ENCODE results near the gene TLDC2.
"Not testable (repeated sequence)": the region's sequence is repeated elsewhere in the genome, so short reads cannot be mapped to it uniquely, and the experiment has no call there.

TLDC2 gene

DNA sequence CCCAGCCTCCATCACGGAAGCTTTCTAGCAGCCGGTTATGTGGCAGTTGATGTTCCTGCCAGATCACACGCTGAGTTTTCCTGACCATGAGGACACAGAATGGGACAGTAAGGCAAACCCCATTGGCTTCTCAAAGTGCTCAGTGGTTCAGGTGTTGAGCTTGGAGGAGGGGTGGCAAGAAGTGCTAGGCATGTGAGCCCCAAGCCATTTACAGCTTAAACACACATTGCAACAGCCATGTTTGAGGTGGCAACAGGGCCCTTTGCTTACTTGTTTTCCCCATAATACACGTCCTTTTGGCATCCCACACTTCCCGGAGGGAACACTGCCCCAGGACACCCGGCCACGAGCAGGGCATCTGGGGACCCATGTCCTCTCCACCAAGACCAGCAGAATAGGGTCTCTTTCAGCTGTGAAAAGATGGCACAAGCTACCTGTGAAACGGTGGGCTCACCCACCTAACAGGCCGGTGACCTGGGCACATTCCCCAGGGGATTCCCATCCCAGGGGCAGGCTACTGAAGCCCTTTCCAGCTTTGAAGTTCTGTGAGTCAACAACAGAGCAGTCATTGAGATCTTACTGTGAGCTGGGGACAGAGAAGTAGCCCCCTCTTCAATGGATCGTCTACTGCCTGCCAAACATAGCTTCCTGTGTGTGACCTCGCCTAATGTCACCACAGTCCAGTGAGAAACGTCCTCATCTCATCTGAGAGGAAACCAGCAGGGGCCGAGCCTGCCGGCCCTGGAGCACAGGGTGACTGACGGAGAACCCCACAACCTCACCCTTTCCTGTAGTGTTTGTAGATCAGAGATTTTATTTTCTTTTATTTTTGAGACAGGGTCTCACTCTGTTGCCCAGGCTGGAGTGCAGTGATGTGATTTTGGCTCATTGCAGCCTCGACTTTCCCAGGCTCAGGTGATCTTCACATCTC is 4.0 kb upstream of the TLDC2 start:
- DNase-seq: no peak

DNA sequence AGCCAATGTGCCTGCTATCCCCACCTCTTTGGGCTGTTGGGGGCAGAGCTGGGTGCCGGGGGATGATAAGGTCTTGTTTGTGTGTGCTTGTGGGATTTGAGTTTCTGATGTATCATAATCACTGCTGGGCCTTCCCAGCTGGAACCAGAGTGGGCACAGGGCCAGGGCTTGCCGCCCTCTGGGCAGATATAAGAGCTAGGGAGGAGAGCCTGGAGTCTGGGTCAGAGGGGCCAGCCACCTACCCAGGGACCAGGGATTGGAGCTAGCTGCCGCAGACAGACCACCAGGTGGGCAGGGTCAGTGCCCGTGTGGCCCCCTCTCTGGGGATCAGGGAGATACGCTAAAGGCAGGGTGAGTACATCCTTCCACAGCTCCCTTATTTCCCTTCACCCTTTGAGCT is 3.1 kb upstream of the TLDC2 start:
- DNase-seq: no peak

DNA sequence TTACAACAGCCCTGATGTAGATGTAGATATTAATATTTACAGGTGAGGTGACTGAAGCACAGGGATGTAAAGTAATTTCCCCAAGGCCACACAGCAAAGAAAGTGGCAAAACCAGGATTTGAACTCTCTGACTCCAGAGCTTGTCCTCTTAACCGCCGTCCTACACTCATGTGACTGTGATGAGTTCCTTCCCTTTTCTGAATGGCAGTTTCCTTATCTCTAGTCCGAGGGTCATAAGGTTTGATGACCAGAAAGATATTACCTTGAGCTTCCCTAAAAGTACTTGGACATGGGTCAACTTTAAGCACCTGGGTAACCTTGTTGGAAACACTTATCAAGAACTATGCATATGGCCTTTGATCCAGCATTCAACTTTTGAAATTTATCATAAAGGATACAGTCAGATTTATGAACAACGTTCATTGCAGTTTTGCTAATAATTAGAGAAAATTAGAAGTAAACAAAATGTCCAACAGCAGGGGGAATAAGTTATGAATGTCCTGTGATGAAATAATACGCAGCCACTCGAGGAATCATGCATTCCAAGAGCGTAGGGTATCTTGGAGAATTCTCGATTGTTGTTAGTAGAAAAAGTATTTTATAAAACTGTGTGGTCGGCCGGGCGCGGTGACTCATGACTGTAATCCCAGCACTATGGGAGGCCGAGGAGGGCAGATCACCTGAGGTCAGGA is 2.3 kb upstream of the TLDC2 start:
- no peak for DNase-seq

DNA sequence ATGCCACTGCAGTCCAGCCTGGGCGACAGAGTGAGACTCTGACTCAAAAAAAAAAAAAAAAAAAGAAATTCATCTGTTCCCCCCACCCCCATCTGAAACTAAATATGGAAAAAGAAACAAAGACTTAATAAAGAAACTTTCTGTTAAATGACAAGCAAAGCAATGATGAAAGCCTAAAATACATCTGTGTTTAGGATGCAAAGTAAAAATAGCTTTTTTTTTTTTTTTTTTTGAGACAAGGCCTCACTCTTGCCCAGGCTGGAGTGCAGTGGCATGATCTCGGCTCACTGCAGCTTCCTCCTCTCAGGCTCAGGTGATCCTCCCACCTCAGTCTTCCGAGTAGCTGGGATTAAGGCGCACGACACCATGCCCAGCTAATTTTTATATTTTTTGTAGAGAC is 845 bp upstream of the TLDC2 start:
- DNase-seq: not testable (repeated sequence)

DNA sequence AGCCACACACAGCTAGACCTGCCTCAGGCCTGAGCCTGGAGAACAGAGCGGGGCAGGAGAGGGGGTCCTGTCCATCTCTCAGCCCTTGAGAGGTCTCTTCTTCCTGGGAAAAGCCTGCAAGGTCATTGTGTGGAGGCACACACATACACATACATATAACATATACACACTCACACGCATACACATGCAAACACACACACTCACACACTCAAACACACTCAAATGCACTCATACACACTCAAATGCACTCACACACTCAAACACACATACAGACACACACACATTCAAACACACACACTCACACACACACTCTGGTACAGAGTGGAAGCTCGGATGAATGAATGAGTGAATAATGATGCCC is 515 bp downstream of the TLDC2 start:
- DNase-seq: no peak

DNA sequence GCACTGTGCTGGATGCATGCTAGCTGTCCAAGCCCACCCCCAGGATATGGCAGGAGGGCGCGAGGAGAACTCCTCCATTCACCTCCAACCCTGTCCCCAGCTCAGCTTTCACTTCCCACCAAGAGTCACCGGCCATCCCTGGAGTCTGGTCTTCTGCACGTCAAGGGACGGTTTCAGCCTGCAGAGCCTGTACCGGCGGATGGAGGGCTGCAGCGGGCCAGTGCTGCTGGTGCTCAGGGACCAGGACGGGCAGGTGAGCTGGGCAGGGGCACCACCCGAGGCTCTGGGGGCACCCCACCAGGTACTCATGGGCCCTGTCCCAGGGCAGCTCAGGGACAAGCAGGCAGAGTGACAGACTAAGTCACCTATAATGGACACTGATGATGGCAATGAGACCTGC is 3.0 kb downstream of the TLDC2 start:
- DNase-seq: no peak

DNA sequence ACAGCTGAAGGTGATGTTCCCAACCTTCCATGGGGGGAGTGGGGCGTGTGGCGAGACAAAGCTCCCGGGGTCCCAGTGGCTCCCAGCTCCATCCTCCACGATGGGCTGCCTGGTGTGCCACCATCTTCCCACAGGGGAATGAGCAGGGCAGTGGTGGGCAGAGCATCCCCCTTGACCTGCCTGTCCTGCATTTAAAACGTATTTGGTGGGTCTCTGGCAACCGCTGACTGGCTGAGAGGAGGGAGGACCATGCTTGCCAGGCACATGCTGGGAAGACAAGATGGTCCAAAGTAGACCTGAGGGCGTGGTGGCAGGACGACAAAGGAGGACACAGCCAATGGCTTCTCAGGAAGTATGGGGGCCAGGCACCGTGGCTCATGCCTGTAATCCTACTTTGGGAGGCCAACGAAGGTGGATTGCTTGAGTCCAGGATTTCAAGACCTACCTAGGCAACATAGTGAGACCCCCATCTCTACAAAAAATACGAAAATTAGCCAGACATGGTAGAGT is 4.9 kb downstream of the TLDC2 start:
- no peak for DNase-seq

DNA sequence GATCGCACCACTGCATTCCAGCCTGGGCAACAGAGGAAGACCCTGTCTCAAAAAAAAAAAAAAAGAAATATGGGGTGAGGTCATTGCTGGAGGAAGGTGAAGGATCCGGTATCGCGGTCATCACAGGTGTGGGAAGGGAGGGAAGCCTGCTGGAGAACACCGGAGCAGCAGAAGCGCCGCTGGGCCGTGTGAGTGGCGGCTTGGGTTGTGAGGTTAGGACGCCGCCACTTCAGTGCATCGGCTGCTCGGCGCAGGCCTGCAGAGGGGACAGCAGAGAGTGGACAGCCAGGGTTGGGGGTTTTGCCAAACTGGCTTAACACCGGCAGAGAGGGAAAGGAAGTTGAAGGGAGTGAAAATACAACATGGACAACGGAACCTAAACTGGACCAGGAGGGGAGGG is 5.4 kb downstream of the TLDC2 start:
- no peak for DNase-seq

DNA sequence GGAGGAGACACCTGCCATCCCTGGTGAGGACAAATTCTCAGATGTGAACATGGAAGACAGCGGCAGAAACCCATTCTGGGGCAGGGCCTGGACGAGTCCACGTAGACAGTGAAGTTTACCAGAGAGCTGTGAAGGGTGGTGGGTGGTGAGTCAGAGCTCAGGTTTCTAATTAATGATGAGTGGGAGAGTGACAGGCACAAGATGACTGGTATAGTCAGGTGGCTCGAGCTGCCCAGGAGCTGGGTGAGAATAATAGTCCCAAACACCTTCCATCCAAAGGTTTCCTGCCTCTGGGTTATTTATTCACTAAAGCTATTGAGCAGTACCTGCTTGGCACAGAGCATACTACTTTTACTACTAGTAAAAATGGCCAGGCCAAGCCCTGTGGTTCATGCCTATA is 6.0 kb downstream of the TLDC2 start:
- DNase-seq: no peak

DNA sequence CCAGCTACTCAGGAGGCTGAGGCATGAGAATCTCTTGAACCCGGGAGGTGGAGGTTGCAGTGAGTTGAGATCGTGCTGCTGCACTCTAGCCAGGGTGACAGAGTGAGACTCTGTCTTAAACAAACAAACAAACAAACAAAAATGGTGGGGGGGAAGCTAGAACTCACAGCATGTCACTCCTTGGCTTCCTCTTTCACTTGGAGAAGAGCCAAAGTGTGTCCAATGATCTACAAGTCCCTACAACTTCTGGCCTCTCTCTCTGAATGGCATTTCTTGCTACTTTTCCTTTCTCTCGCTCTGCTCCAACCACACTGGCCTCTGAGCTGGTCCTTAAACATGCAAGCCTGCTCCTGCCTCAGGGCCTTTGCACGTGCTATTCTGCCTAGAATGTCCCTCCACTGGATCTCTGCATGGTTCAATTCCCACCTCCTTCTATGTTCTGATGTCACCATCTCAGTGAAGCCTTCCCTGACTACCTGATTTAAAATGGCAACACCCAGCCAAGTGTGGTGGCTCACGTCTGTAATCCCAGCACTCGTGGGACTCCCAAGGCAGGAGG is 8.1 kb downstream of the TLDC2 start:
- DNase-seq: no peak

DNA sequence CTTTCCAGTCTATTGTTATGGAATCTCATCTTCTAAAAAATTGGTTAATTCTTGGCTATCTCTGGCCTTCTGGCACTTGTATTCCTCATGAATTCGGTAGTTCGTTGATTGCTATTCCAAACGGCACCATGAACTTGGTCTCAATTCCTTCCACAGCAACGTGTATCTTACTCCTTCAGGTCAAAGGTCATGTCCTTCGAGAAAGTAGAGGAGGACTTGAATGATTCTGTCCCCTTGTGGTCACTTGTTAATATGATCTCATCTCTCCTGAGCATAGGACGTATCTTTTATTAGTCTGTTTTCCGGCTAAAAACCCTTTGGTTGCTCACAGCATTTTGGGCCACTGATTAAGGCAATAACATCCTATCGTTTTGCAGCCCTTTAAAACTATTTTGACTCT is 9.4 kb downstream of the TLDC2 start:
- DNase-seq: no peak

DNA sequence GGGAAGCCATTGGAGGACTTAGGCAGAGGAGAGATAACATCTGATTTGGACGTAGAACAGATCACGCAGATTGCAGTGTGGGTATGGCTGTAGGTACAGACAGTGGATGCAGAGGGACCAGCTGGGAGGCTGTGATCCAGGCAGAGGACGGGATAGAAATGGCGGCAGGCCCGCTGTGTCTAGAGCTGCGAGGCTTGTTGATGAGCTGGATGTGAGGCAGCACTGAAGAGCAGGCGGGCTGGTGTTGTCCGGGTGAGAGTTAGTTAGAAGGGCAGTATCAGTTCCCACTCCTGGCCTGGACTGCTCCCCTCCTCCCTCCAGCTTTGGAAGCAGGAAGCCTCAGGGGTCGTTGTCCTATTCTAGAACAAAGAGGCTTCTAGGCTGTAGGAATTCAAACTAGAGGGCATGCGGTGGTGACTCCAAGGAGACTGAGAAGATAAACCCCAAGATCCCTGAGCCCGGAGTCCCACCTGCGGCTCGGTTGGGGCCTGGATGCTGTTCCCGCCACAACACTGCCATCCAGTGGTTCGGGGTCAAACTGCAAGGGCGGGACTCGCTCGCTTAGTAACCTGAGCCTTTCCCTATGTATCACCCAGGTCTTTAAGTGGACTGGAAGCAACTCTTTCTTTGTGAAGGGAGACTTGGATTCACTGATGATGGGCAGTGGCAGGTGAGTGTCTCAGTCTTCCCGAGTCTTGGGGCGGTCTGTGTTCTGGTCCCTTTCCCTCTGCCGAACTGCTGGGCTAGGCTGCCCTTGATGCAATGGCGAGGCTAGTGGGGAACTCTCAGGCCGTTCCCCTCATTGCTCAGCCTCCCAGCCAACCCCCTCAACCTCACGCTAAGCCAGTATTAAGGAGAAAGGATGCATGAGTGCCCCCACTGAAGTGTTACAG is 11.2 kb downstream of the TLDC2 start:
- peak; percentile 86 for DNase-seq

DNA sequence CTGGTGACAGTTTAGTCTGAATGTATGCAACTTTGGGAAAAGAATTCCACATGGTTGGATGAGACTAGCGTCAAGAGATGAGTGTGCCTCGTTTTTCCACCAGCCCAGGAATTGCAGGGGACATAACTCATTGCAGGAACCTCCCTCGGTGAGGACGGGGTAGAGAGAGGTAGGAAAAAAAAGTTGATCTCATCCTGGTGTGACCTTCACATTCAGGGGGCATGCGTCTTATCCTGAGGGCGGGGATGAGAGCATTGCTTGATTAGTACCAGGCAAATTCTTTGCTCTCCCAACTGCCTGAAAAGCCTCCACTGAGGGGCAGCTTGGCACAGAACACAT is 11.8 kb downstream of the TLDC2 start:
- no peak for DNase-seq

DNA sequence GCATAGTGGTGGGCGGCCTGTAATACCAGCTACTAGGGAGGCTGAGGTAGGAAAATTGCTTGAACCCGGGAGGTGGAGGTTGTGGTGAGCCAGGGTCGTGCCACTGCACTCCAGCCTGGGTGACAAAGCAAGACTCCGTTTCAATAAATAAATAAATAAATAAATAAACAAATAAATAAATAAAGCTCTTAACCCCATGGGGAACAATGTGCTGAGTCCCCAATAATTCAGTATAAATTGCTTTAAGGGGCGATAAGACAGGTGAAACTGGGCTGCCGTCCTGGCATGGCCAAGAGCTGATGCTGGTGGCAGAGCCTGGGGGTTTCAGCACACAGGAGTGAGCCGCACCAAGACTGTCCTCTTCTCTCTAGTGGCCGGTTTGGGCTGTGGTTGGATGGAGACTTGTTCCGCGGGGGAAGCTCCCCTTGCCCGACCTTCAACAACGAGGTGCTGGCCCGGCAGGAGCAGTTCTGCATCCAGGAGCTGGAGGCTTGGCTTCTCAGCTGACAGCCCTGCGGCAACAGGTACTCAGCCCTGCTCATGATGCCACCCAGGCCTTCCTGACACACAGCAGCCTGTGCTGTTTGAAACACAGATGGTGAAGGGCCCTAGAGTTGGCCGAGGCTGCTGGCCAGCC is 13.1 kb downstream of the TLDC2 start:
- DNase-seq: no peak

DNA sequence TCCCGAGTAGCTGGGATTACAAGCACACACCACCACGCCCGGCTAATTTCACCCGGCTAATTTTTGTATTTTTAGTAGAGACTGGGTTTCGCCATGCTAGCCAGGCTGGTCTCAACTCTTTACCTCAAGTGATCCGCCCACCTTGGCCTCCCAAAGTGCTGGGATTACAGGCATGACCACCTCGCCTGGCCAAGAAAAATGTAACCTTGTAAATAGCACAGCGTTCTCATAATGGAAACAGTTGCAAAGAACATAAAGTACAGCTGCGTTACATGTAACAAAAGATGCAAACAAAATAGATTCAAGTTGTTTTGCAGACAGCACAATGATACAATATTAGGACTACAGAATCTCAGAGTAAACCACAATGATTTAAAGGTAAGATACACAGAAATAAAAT is 14.6 kb downstream of the TLDC2 start:
- DNase-seq: no peak

DNA sequence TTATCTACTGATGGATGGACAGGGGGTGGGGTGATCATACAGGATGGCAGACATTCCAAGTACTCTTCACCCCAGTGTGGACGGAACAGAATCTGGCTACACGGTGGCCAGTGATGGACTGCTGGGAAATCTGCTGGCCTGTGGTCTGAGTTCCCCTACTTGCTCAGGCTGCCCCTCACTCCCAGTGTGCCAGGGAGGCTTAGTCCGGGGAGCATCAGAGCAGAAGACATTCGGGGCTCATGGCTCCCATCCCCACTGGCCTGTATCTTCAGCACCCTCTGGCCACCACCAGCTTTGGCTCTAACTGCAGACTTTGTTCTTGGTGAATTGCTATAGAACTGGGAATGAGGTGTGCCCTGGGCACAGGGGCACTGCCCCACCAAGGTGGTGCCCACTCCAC is 15.3 kb downstream of the TLDC2 start:
- DNase-seq: no peak

DNA sequence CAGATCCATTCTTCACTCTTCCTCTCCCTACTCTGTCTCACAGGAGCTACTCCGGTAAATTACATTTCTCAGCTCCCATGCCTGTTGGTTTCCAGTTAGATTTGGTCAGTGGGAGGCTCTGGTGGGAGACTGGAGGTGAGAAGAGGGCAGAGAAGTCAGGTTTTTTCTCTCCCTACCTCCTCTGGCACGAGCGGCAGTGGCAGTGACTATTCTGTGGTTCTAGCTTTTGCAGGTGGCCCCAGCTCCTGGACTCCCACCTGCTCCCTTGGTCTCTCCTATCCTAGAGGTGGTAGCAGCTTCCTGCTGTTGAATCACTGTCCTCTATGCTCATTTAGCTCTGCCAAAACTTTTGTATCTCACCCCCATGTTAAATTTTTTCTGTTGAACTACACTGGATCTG is 17.9 kb downstream of the TLDC2 start:
- DNase-seq: no peak

DNA sequence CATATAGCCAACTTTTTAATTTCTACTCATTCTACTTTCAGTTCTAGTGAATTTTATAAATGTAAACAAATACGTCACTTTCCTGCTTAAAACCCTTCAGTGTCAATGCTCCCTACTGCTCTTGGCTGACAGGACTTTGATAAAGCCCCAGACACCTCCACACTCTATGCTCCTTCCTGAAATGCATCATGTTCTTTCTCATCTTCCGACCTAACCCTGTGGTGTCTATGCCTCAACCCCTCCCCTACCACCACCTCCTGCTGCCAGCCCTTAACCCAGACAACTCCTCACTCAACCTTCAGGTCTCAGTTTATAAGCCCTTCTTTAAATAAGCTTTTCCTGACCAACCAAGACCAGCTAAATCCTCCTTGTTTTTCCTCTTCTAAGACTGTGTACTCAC is 19.1 kb downstream of the TLDC2 start:
- DNase-seq: no peak

DNA sequence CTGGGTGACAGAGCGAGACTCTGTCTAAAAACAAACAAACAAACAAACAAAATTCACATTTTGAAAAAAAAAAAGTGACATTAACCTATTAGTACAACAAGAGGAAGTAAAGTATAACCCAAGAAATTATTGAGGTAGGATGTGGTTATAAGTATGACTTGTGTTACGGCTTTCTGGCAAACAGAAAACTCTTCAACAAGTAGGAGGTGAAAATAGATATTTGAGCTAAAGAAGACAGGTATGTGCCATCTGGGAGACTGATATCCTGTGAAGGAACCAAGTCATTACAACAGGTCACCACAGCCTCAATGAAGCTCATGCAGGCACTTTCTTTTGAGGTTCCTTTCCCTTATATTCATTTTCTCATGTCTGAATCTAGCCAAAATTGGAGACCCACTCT is 28.8 kb downstream of the TLDC2 start:
- no peak for DNase-seq

DNA sequence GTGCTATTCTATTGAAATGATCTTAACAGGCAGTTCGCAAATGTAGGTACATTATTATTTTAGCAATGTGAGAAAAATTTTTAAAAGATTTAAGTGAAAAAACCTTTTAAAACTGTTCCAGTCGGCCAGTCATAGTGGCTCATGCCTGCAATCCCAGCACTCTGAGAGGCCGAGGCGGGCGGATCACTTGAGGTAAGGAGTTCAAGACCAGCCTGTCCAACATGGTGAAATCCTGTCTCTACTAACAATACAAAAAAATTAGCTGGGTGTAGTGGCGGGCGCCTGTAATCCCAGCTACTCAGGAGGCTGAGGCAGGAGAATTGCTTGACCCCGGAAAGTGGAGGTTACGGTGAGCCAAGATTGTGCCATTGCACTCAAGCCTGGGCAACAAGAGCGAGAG is 29.6 kb downstream of the TLDC2 start:
- not testable (repeated sequence) for DNase-seq

DNA sequence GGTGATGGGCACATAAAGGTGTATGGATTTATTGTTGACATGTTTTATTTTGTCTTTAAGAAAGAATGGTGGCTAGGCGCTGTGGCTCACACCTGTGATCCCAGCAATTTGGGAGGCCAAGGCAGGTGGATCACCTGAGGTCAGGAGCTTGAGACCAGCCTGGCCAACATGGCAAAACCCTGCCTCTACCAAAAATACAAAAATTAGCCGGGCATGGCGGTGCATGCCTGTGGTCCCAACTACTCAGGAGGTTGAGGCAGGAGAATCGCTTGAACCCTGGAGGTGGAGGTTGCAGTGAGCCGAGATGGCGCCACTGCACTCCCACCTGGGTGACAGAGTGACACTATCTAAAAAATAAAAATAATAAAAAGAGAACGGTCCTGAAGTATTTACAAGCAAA is 30.1 kb downstream of the TLDC2 start:
- DNase-seq: not testable (repeated sequence)

DNA sequence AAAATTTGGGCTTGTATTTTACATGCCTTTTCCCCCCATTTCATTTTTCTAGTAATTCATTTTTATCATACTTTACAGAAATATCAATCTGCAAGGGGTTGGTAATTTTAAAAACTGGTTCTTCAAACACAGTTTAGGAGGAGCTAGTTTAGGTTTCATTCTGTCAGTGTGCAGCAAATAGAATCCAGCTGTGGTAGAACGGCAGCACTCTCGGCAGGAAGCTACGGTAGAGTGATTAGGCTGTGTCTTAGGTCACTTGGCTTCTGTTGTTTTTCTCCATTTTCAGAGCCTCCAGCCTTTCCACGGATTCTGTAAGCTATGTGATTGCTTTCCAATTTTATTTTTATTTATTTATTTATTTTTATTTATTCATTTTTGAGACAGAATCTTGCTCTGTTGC is 32.7 kb downstream of the TLDC2 start:
- DNase-seq: no peak

DNA sequence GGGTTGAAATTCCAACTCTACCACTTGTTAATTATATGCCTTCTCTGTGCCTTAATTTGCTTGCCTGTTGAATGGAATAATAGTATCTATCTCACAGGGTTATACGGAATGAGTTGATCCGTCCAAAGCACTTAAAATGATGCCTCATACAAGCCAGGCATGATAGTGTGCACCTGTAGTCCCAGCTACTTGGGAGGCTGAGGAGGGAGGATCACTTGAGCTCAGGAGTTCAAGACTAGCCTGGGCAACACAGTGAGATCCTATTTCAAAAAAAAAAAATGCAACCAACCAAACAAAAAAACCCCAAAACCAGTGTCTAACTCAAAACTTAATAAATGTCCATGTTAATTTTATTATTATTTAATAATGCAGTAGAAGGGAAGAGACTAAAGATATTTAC is 40.3 kb downstream of the TLDC2 start:
- no peak for DNase-seq
